ENCODE measurements around the gene SLC4A2.

DNA sequence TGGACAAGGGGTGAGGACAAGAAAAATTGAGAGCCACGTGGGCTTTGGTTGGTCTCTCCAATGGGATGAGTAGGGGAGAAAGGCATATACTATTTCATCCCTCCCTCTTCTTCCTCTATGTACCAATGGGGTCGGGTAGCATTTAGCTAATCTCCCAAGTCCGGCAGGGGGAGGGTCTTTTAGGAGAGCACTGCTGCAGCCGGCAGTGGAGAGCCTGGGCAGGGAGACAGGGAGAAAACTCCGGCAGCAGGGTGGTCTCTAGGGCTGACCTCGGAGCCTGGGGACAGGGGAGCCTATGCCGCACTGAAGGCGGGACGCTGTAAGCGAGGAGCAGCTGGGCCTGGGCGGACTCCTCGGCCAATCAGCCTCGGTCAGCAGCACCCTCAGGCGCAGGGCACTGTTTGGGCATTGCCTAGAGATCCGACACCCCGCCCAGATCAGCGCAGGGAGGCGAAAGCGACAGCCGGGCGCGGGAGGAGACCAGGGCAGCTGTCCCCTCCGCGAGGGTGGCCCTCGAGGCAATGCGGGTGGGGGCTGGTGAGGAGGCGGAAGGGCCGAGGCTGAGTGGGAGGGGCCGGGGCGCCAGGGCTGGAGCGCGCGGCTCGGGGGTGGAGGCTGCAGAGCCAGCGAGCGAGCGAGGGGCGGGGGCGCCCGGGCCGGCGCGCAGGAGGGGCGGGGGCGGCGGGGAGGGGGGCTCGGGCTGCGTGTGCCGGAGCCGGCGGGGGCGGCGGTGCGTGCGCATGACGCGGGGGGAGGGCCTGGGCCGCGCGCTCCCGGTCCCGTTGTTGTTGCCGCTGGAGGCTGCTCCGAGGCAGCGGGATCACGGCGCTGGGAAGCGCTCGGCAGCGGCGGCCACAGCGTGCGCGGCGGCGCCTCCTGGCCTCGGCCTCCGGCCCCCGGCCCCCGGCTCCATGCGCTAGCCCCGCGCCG, 26.6 kb downstream of the SLC4A2 start, which contains the start of gene AGAP3:
- TF ChIP-seq, protein P1, sequence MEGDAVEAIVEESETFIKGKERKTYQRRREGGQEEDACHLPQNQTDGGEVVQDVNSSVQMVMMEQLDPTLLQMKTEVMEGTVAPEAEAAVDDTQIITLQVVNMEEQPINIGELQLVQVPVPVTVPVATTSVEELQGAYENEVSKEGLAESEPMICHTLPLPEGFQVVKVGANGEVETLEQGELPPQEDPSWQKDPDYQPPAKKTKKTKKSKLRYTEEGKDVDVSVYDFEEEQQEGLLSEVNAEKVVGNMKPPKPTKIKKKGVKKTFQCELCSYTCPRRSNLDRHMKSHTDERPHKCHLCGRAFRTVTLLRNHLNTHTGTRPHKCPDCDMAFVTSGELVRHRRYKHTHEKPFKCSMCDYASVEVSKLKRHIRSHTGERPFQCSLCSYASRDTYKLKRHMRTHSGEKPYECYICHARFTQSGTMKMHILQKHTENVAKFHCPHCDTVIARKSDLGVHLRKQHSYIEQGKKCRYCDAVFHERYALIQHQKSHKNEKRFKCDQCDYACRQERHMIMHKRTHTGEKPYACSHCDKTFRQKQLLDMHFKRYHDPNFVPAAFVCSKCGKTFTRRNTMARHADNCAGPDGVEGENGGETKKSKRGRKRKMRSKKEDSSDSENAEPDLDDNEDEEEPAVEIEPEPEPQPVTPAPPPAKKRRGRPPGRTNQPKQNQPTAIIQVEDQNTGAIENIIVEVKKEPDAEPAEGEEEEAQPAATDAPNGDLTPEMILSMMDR (conservative IDR thresholded peaks at IDR 0.05; ENCODE audit: low read length), result no peak
- TF ChIP-seq EZH2phosphoT487 (IDR thresholded peaks at IDR 0.05; ENCODE audit: borderline replicate concordance), result no peak

Measured in Loucy (cell line).